DND-41 (cell line): ENCODE results near the gene FAM32A.

ENCODE experiments used
- ATAC-seq: fragments of 200-7000 bp; cut with Tn5 transposase; 3 replicates; pipeline ENCODE4 v1.9.1; 2021; ENCODE audit warnings: low read depth; ENCODE audit not compliant: insufficient read depth
- DNase-seq: peaks from one replicate; pipeline ENCODE4 v3.0.0-alpha.2; 2020
- H2AFZ ChIP-seq: 2 replicates; pipeline ENCODE4 v1.6.0; 2012; ENCODE audit warnings: low read depth, low read length
- H3K27ac ChIP-seq: 2 replicates; pipeline ENCODE4 v1.5.1; 2012; ENCODE audit warnings: low read length, inconsistent platforms
- H3K27me3 ChIP-seq: fragments of 200-600 bp; sonication (generic); 2 replicates; pipeline ENCODE4 v1.6.0; 2012; ENCODE audit warnings: low read length, mild to moderate bottlenecking, inconsistent platforms; ENCODE audit not compliant: insufficient read depth, poor library complexity
- H3K36me3 ChIP-seq: 2 replicates; pipeline ENCODE4 v1.5.1; 2012; ENCODE audit warnings: low read length, inconsistent platforms; ENCODE audit not compliant: insufficient read depth
- H3K4me1 ChIP-seq: 2 replicates; pipeline ENCODE4 v1.5.1; 2012; ENCODE audit warnings: mild to moderate bottlenecking, low read length; ENCODE audit not compliant: insufficient read depth
- H3K4me2 ChIP-seq: 2 replicates; pipeline ENCODE4 v1.6.0; 2012; ENCODE audit warnings: mild to moderate bottlenecking, moderate library complexity, low read length, inconsistent platforms; ENCODE audit not compliant: insufficient read depth
- H3K4me3 ChIP-seq, 2 experiments: fragments of 200-600 bp in 1 of 2; shearing (Covaris generic) in 1 of 2; 2 replicates each; pipeline ENCODE4 v1.5.1; 2012 to 2016; ENCODE audit warnings: inconsistent platforms in 2 of 2, low read length in 2 of 2, mild to moderate bottlenecking in 2 of 2, low read depth in 1 of 2, moderate library complexity in 1 of 2
- H3K79me2 ChIP-seq: 2 replicates; pipeline ENCODE4 v1.6.0; 2012; ENCODE audit warnings: low read length, inconsistent platforms; ENCODE audit not compliant: insufficient read depth
- H3K9ac ChIP-seq: 2 replicates; pipeline ENCODE4 v1.6.0; 2012; ENCODE audit warnings: low read depth, mild to moderate bottlenecking, inconsistent platforms, low read length, moderate library complexity
- H3K9me3 ChIP-seq: 2 replicates; pipeline ENCODE4 v1.5.1; 2012; ENCODE audit warnings: low read length, moderate library complexity, mild to moderate bottlenecking, inconsistent platforms; ENCODE audit not compliant: insufficient read depth, severe bottlenecking
- H4K20me1 ChIP-seq: 2 replicates; pipeline ENCODE4 v1.6.0; 2012; ENCODE audit warnings: low read length; ENCODE audit not compliant: insufficient read depth
- EZH2 ChIP-seq: IDR thresholded peaks from 3 replicates; pipeline ENCODE4 v1.6.1; 2012; ENCODE audit warnings: borderline replicate concordance, low read depth, mild to moderate bottlenecking, moderate library complexity, low read length, inconsistent platforms; ENCODE audit not compliant: severe bottlenecking
- TF ChIP-seq, protein P1 (sequence below): IDR thresholded peaks from 2 replicates; pipeline ENCODE4 v1.5.1; 2012; ENCODE audit warnings: borderline replicate concordance, low read length, moderate library complexity, mild to moderate bottlenecking; ENCODE audit not compliant: poor library complexity, severe bottlenecking; ENCODE audit errors: extremely low read depth

The FAM32A gene

GRCh38 chr19:16166417-16166816 lies 18.8 kb upstream of the FAM32A start:
- TF ChIP-seq, protein P1, sequence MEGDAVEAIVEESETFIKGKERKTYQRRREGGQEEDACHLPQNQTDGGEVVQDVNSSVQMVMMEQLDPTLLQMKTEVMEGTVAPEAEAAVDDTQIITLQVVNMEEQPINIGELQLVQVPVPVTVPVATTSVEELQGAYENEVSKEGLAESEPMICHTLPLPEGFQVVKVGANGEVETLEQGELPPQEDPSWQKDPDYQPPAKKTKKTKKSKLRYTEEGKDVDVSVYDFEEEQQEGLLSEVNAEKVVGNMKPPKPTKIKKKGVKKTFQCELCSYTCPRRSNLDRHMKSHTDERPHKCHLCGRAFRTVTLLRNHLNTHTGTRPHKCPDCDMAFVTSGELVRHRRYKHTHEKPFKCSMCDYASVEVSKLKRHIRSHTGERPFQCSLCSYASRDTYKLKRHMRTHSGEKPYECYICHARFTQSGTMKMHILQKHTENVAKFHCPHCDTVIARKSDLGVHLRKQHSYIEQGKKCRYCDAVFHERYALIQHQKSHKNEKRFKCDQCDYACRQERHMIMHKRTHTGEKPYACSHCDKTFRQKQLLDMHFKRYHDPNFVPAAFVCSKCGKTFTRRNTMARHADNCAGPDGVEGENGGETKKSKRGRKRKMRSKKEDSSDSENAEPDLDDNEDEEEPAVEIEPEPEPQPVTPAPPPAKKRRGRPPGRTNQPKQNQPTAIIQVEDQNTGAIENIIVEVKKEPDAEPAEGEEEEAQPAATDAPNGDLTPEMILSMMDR = no peak
- no peak for TF ChIP-seq EZH2

DNA sequence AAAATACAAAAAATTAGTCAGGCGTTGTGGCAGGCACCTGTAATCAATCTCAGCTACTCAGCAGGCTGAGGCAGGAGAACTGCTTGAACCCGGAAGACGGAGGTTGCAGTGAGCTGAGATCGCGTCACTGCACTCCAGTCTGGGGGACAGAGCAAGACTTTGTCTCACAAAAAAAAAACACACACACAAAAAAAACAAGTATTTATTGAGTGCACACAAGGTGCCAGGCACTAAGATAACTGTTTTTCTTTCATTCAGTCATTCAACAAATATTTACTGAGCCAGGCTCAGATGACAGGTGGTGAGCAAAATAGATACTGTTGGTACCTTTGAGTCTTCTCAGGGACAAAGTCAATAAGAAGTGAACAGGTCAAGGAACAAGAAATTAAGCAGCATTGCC lies 18.2 kb upstream of the FAM32A start:
- Histone ChIP-seq H3K9me3 (no peaks in the 10 kb centered on the region), H3K4me2 (no peak overlapping the region), H3K27me3 (no peaks in the 10 kb centered on the region), H3K27ac (no peak overlapping the region), H2AFZ (no peak overlapping the region), H3K4me1 (no peaks in the 10 kb centered on the region), H3K9ac (no peak overlapping the region), H4K20me1 (no peaks in the 10 kb centered on the region), H3K4me3 (no peak overlapping the region), H3K36me3 (no peaks in the 10 kb centered on the region), H3K79me2 (no peaks in the 10 kb centered on the region)
- no peak for ATAC-seq
- DNase-seq = no peak
- TF ChIP-seq EZH2 = no peak
- TF ChIP-seq, protein P1 = no peak

More at GRCh38 chr19:16166417-16166816, 18.8 kb upstream of the FAM32A start:
- no peak for ATAC-seq
- Histone ChIP-seq H3K4me3 (no peak overlapping the region), H3K27ac (no peak overlapping the region), H4K20me1 (no peaks in the 10 kb centered on the region), H3K79me2 (no peaks in the 10 kb centered on the region), H3K4me1 (no peaks in the 10 kb centered on the region), H3K4me2 (no peak overlapping the region), H3K27me3 (no peaks in the 10 kb centered on the region), H2AFZ (no peak overlapping the region), H3K36me3 (no peaks in the 10 kb centered on the region), H3K9ac (no peak overlapping the region), H3K9me3 (no peaks in the 10 kb centered on the region)
- DNase-seq = no peak

DNA sequence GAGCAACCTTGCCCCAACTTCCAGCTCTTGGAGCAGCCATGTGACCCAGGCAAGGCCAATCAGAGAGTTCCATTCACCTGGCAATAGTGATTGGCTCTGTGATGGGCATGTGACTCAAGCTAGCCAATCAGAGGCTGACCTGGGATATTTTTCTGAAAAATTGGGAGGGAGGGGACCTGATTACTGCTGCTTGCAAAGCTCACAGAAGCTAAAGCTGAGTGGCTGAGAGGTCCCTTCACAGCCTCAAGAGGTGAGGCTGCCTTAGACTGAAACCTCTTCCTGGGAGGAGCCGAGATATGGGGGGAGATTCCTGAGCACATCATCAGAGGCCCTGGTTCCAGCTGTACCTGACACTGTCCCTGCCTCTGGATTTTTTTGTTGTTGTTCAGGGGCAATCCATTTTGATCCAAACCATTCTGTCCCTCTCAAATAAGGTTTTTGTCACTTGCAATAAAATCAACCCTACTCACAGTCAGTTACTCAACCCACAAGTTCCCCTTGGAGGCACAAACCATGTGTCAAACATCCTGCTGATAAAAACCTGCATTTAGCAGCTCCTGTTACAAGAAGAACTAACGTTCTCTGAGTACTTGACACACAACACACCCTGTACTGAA lies 16.6 kb upstream of the FAM32A start:
- TF ChIP-seq EZH2 = no peak
- TF ChIP-seq, protein P1 = no peak
- no peaks in the 10 kb centered on the region for H3K79me2 ChIP-seq
- H3K9ac ChIP-seq = no peak overlapping the region
- H3K27me3 ChIP-seq = no peaks in the 10 kb centered on the region
- H4K20me1 ChIP-seq = peaks cover 4% of the 10 kb centered on the region; the same call in 1 of the 2 replicates
- DNase-seq (no peak), ATAC-seq (peak; percentile 31; the same call in 1 of the 3 replicates)
- H2AFZ ChIP-seq = no peak overlapping the region
- H3K4me1 ChIP-seq = no peaks in the 10 kb centered on the region
- no peak overlapping the region for H3K4me2 ChIP-seq
- H3K36me3 ChIP-seq = no peaks in the 10 kb centered on the region
- no peak overlapping the region for H3K4me3 ChIP-seq
- no peaks in the 10 kb centered on the region for H3K9me3 ChIP-seq
- no peak overlapping the region for H3K27ac ChIP-seq
